Measurements from ENCODE around the gene KLHL8. TPM values are rescaled to one million over a fixed set of nuclear protein-coding genes. Genes with fewer than 3 reads are reported as not detected.
A peak's percentile ranks its signal among the peaks of the same experiment; 100 is the strongest.

The KLHL8 gene
- total and polyA plus RNA-seq, 5 experiments from 2014 or later, result 10.3 to 14.7 (median 13.7) TPM

GRCh38 chr4:87114245-87115062 lies 106.0 kb downstream of the KLHL8 start:
- H3K27ac Mint-ChIP-seq, result peak overlapping the region in 2 of 10 donors; percentile 39 to 59
- ATAC-seq, result no peak
- no peaks in the 10 kb centered on the region for H3K9me3 Mint-ChIP-seq
- H3K4me1 Mint-ChIP-seq, result peaks cover 0 to 13% (median 5%) of the 10 kb centered on the region in 4 donors
- peaks cover 0 to 79% (median 35%) of the 10 kb centered on the region in 3 donors for H3K36me3 Mint-ChIP-seq
- no peaks in the 10 kb centered on the region for H3K27me3 Mint-ChIP-seq
- POLR2A ChIA-PET, result interaction anchor here (0.5 to 0.6 kb wide), 2 partner anchors 191 to 212 kb away, joined by 4 to 5 read pairs; no protein-coding TSS in a partner anchor
- H3K4me3 Mint-ChIP-seq, result no peak overlapping the region
- no peak for DNase-seq

- peaks cover under 1 to 20% (median 8%) of the 10 kb centered on the region in 4 donors for H3K4me1 Mint-ChIP-seq
- POLR2A ChIA-PET, result no interaction called here
- H3K27me3 Mint-ChIP-seq, result no peaks in the 10 kb centered on the region
- peak overlapping the region in 2 of 10 donors; percentile 37 to 45 for H3K27ac Mint-ChIP-seq
- H3K9me3 Mint-ChIP-seq, result no peaks in the 10 kb centered on the region
- DNase-seq (no peak), ATAC-seq (no peak)
- H3K36me3 Mint-ChIP-seq, result peaks cover 0 to 85% (median 39%) of the 10 kb centered on the region in 3 donors
- H3K4me3 Mint-ChIP-seq, result no peak overlapping the region
These were observed 108.4 kb downstream of the KLHL8 start for GRCh38 chr4:87112063-87112462.

Other genes starting within 250 kb of the KLHL8 start
- 1 to 10 TPM in 1 of 2 experiments, under 1 TPM in 1; 0.94 to 1.5 TPM for gene HSD17B13, start 102.3 kb upstream of the KLHL8 start, total RNA-seq
- under 1 TPM in 2 of 3 donors, not detected in 1; 0.10 to 0.21 TPM for gene HSD17B13, start 102.3 kb upstream of the KLHL8 start, polyA plus RNA-seq
- gene HSD17B11, start 170.6 kb upstream of the KLHL8 start, total RNA-seq, result 10 to 100 TPM; 74.5 to 77.1 TPM
- 100 to 1,000 TPM in 1 of 3 donors, 10 to 100 TPM in 2; 68.0 to 125 (median 97.0) TPM for gene HSD17B11, start 170.6 kb upstream of the KLHL8 start, polyA plus RNA-seq
- gene NUDT9, start 202.0 kb upstream of the KLHL8 start, total RNA-seq, result 10 to 100 TPM; 18.1 to 18.8 TPM
- 10 to 100 TPM; 23.3 to 28.1 (median 26.9) TPM for gene NUDT9, start 202.0 kb upstream of the KLHL8 start, polyA plus RNA-seq